HL-60 (cell line): ENCODE results near the gene SCAP.

ENCODE experiments used
- DNase-seq, 2 experiments: peaks; one replicate each; pipeline ENCODE4 v3.0.0-alpha.2; 2010 to 2020; ENCODE audit warnings: low read depth in 1 of 2, low spot score in 1 of 2
- H3K27ac ChIP-seq: fragments of 250-450 bp; sonication (Bioruptor Pico); replicated peaks from 2 replicates; pipeline ENCODE4 v1.5.1; 2020; ENCODE audit warnings: mild to moderate bottlenecking, moderate library complexity
- H3K27me3 ChIP-seq: fragments of 250-450 bp; sonication (Bioruptor Pico); 2 replicates; pipeline ENCODE4 v1.5.1; 2021; ENCODE audit warnings: mild to moderate bottlenecking, moderate library complexity; ENCODE audit not compliant: insufficient read depth, poor library complexity, severe bottlenecking
- H3K4me3 ChIP-seq: replicated peaks from 2 replicates; pipeline ENCODE4 v1.5.1; 2011; ENCODE audit warnings: mild to moderate bottlenecking, control low read depth, low read length; ENCODE audit not compliant: insufficient read depth
- GABPA ChIP-seq: IDR thresholded peaks from 2 replicates; pipeline ENCODE4 v1.6.1; 2012; ENCODE audit warnings: low read depth
- POLR2AphosphoS5 ChIP-seq: IDR thresholded peaks from 2 replicates; pipeline ENCODE4 v1.6.1; 2012; ENCODE audit warnings: low read depth
- SPI1 ChIP-seq: IDR thresholded peaks from 2 replicates; pipeline ENCODE4 v1.6.1; 2012; ENCODE audit warnings: low read depth, mild to moderate bottlenecking, borderline replicate concordance
- TF ChIP-seq, protein P1 (sequence below): IDR thresholded peaks from one replicate; pipeline ENCODE4 v1.5.1; 2011; ENCODE audit warnings: low read length, control low read depth, inconsistent platforms; ENCODE audit not compliant: insufficient read depth
- TF ChIP-seq, protein P2 (sequence below): IDR thresholded peaks from 2 replicates; pipeline ENCODE4 v1.6.1; 2012; ENCODE audit warnings: low read depth; ENCODE audit not compliant: insufficient replicate concordance

The SCAP gene

DNA sequence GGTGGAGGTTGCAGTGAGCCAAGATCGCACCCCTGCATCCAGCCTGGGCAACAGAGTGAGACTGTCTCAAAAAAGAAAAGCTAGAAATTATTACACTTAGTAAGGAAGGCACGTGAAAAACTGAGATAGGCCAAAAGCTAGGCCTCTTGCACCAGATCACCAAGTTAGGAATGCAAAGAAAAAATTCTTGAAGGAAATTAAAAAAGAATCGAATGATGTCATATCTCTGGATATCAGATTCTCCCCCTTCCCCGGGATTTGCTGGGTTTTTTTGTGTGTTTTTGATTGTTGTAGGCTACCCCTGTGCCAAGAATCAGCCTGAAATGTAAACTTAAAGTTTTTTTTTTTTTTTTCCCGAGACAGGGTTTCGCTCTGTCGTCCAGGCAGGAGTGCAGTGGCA is 77.5 kb downstream of the SCAP start:
- Histone ChIP-seq H3K27me3 (no peaks in the 10 kb centered on the region), H3K4me3 (no peak overlapping the region), H3K27ac (no peak overlapping the region)
- TF ChIP-seq, protein P1, sequence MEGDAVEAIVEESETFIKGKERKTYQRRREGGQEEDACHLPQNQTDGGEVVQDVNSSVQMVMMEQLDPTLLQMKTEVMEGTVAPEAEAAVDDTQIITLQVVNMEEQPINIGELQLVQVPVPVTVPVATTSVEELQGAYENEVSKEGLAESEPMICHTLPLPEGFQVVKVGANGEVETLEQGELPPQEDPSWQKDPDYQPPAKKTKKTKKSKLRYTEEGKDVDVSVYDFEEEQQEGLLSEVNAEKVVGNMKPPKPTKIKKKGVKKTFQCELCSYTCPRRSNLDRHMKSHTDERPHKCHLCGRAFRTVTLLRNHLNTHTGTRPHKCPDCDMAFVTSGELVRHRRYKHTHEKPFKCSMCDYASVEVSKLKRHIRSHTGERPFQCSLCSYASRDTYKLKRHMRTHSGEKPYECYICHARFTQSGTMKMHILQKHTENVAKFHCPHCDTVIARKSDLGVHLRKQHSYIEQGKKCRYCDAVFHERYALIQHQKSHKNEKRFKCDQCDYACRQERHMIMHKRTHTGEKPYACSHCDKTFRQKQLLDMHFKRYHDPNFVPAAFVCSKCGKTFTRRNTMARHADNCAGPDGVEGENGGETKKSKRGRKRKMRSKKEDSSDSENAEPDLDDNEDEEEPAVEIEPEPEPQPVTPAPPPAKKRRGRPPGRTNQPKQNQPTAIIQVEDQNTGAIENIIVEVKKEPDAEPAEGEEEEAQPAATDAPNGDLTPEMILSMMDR: no peak
- no peak for TF ChIP-seq SPI1
- TF ChIP-seq, protein P2, sequence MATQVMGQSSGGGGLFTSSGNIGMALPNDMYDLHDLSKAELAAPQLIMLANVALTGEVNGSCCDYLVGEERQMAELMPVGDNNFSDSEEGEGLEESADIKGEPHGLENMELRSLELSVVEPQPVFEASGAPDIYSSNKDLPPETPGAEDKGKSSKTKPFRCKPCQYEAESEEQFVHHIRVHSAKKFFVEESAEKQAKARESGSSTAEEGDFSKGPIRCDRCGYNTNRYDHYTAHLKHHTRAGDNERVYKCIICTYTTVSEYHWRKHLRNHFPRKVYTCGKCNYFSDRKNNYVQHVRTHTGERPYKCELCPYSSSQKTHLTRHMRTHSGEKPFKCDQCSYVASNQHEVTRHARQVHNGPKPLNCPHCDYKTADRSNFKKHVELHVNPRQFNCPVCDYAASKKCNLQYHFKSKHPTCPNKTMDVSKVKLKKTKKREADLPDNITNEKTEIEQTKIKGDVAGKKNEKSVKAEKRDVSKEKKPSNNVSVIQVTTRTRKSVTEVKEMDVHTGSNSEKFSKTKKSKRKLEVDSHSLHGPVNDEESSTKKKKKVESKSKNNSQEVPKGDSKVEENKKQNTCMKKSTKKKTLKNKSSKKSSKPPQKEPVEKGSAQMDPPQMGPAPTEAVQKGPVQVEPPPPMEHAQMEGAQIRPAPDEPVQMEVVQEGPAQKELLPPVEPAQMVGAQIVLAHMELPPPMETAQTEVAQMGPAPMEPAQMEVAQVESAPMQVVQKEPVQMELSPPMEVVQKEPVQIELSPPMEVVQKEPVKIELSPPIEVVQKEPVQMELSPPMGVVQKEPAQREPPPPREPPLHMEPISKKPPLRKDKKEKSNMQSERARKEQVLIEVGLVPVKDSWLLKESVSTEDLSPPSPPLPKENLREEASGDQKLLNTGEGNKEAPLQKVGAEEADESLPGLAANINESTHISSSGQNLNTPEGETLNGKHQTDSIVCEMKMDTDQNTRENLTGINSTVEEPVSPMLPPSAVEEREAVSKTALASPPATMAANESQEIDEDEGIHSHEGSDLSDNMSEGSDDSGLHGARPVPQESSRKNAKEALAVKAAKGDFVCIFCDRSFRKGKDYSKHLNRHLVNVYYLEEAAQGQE: no peak
- no peak for TF ChIP-seq POLR2AphosphoS5
- no peak for TF ChIP-seq GABPA
- no peak for DNase-seq

DNA sequence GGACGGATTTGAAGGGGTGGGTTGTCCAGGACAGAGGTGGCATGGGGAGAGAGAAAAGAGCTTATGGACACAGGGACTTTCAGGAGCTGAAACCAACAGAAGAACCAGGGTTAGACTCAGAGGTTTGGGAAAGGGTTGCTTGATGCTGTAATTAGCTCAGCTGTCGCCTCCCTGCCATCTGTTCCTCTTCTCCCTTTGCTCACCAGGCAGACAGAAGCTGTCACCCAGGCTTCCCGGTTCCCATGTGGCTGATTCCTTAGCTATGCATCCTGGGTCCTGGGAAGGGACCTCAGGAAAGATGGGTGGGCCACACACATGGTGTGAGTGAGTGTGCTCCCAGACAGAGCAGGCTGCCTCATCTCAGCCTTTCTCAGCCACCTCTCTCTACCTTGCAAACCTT is 80.9 kb downstream of the SCAP start:
- no peaks in the 10 kb centered on the region for H3K27me3 ChIP-seq
- no peak for DNase-seq
- H3K4me3 ChIP-seq: no peak overlapping the region
- TF ChIP-seq SPI1: no peak
- TF ChIP-seq, protein P1: no peak
- no peak for TF ChIP-seq GABPA
- TF ChIP-seq, protein P2: no peak
- TF ChIP-seq POLR2AphosphoS5: no peak
- H3K27ac ChIP-seq: no peak overlapping the region

DNA sequence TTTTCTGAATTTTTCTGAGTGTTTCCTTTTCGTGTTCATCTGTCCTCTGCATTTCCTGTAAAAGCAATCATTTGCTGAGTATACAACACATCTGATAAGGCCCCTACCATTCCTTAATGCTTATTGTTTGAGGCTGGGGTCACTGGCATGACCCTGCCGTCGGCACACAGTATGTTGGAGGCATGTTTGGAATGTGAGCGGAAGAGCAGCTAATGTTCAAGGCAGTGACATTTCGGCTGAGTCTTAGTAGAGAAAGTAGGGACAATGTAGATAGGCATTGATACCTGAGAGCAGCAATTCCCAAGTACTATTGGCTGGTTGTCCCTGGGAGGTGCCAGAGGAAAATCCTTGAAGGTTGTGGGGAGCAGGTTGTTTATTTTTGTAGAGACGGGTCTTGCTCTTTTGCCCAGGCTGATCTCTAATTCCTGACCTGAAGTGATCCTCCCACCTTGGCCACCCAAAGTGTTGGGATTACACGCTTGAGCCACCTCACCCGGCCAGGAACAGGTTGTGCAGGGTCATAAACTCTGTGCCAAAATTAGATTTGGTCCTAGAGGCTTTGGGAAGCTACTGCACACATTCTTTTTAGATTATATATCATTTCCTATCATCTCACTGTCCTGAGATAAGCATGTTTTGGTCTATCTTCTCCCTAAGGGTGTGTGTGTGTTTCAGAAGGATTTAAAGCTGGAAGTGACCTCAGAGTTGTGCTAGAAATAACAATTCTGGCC is 81.4 kb downstream of the SCAP start:
- H3K27ac ChIP-seq: no peak overlapping the region
- no peak overlapping the region for H3K4me3 ChIP-seq
- TF ChIP-seq POLR2AphosphoS5: no peak
- no peak for TF ChIP-seq GABPA
- TF ChIP-seq, protein P1: no peak
- TF ChIP-seq, protein P2: no peak
- no peak for TF ChIP-seq SPI1
- no peak for DNase-seq
- H3K27me3 ChIP-seq: no peaks in the 10 kb centered on the region
